ENCODE results near the gene ZNF805. TPM values are rescaled to one million over a fixed set of nuclear protein-coding genes. Genes with fewer than 3 reads are reported as not detected.

The ZNF805 gene
- total RNA-seq, 1 donor from 2014 or later: 12.6 TPM

- Histone ChIP-seq H3K9me3 (ENCODE audit: low read depth) (no peaks in the 10 kb centered on the region), H3K27me3 (no peaks in the 10 kb centered on the region), H3K4me1 (no peaks in the 10 kb centered on the region), H2AFZ (replicated peaks) (no peak overlapping the region), H3K4me2 (no peak overlapping the region), H3K36me3 (no peaks in the 10 kb centered on the region), H4K20me1 (ENCODE audit: low read depth) (no peaks in the 10 kb centered on the region), H3K79me2 (ENCODE audit: low read depth) (no peaks in the 10 kb centered on the region), H3K27ac (no peak overlapping the region), H3K4me3 (no peak overlapping the region), H3K9ac (no peak overlapping the region), H3F3A (ENCODE audit: low read depth) (no peaks in the 10 kb centered on the region)
- no peak for DNase-seq (ENCODE audit: low spot score)
- H3K4me1 Mint-ChIP-seq: no peaks in the 10 kb centered on the region
- no peak overlapping the region for H3K27ac Mint-ChIP-seq
- peaks cover 8% of the 10 kb centered on the region for H3K27me3 Mint-ChIP-seq (ENCODE audit: insufficient read depth, low read depth)
- no peak for TF ChIP-seq EZH2 (IDR thresholded peaks at IDR 0.05)
- no peak for TF ChIP-seq EZH2phosphoT487 (IDR thresholded peaks at IDR 0.05)
- TF ChIP-seq, protein P1, sequence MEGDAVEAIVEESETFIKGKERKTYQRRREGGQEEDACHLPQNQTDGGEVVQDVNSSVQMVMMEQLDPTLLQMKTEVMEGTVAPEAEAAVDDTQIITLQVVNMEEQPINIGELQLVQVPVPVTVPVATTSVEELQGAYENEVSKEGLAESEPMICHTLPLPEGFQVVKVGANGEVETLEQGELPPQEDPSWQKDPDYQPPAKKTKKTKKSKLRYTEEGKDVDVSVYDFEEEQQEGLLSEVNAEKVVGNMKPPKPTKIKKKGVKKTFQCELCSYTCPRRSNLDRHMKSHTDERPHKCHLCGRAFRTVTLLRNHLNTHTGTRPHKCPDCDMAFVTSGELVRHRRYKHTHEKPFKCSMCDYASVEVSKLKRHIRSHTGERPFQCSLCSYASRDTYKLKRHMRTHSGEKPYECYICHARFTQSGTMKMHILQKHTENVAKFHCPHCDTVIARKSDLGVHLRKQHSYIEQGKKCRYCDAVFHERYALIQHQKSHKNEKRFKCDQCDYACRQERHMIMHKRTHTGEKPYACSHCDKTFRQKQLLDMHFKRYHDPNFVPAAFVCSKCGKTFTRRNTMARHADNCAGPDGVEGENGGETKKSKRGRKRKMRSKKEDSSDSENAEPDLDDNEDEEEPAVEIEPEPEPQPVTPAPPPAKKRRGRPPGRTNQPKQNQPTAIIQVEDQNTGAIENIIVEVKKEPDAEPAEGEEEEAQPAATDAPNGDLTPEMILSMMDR (IDR thresholded peaks at IDR 0.05): no peak
- H3K36me3 Mint-ChIP-seq: no peaks in the 10 kb centered on the region
- no peak overlapping the region for H3K4me3 Mint-ChIP-seq
- H3K9me3 Mint-ChIP-seq: no peaks in the 10 kb centered on the region
Observed at GRCh38 chr19:57233207-57233606, 7.2 kb upstream of the ZNF805 start.

GRCh38 chr19:57239982-57240310 is 486 bp upstream of the ZNF805 start:
- no peaks in the 10 kb centered on the region for H3K27me3 ChIP-seq
- no peak for DNase-seq (ENCODE audit: low spot score)
- Mint-ChIP-seq H3K4me3 (peak overlapping the region; percentile 90), H3K27me3 (ENCODE audit: insufficient read depth, low read depth) (peaks cover 3% of the 10 kb centered on the region), H3K27ac (peak overlapping the region; percentile 97), H3K36me3 (peaks cover 4% of the 10 kb centered on the region), H3K9me3 (no peaks in the 10 kb centered on the region), H3K4me1 (peaks cover 12% of the 10 kb centered on the region)
- no peaks in the 10 kb centered on the region for H3K36me3 ChIP-seq
- no peaks in the 10 kb centered on the region for H3K4me1 ChIP-seq
- no peaks in the 10 kb centered on the region for H3K9me3 ChIP-seq (ENCODE audit: low read depth)
- H3F3A ChIP-seq (ENCODE audit: low read depth): peaks cover 5% of the 10 kb centered on the region
- peak overlapping the region; percentile 95 for H3K4me3 ChIP-seq
- peak overlapping the region; percentile 43 for H3K27ac ChIP-seq
- peaks cover 34% of the 10 kb centered on the region for H3K79me2 ChIP-seq (ENCODE audit: low read depth)
- H3K9ac ChIP-seq: peak overlapping the region; percentile 84
- H3K4me2 ChIP-seq: peak overlapping the region; percentile 86
- H4K20me1 ChIP-seq (ENCODE audit: low read depth): no peaks in the 10 kb centered on the region
- no peak for TF ChIP-seq EZH2 (IDR thresholded peaks at IDR 0.05)
- TF ChIP-seq EZH2phosphoT487 (IDR thresholded peaks at IDR 0.05): no peak
- H2AFZ ChIP-seq (replicated peaks): peak overlapping the region; percentile 77

- no peaks in the 10 kb centered on the region for H3K27me3 ChIP-seq
- Mint-ChIP-seq H3K4me1 (peaks cover 12% of the 10 kb centered on the region), H3K27me3 (ENCODE audit: insufficient read depth, low read depth) (no peaks in the 10 kb centered on the region), H3K9me3 (no peaks in the 10 kb centered on the region), H3K4me3 (peak overlapping the region; percentile 90), H3K36me3 (peaks cover 7% of the 10 kb centered on the region), H3K27ac (peak overlapping the region; percentile 72)
- no peak overlapping the region for H3K27ac ChIP-seq
- no peak for TF ChIP-seq EZH2phosphoT487 (IDR thresholded peaks at IDR 0.05)
- TF ChIP-seq, protein P1 (IDR thresholded peaks at IDR 0.05): no peak
- no peak for TF ChIP-seq EZH2 (IDR thresholded peaks at IDR 0.05)
- no peaks in the 10 kb centered on the region for H3K9me3 ChIP-seq (ENCODE audit: low read depth)
- H3K36me3 ChIP-seq: no peaks in the 10 kb centered on the region
- H3K9ac ChIP-seq: peak overlapping the region; percentile 92
- H2AFZ ChIP-seq (replicated peaks): peak overlapping the region; percentile 77
- H3F3A ChIP-seq (ENCODE audit: low read depth): peaks cover 5% of the 10 kb centered on the region
- peak overlapping the region; percentile 95 for H3K4me3 ChIP-seq
- no peaks in the 10 kb centered on the region for H4K20me1 ChIP-seq (ENCODE audit: low read depth)
- DNase-seq (ENCODE audit: low spot score): no peak
- no peaks in the 10 kb centered on the region for H3K4me1 ChIP-seq
- H3K79me2 ChIP-seq (ENCODE audit: low read depth): peaks cover 34% of the 10 kb centered on the region
- peak overlapping the region; percentile 86 for H3K4me2 ChIP-seq
Observed at GRCh38 chr19:57241176-57241575, 744 bp downstream of the ZNF805 start.

GRCh38 chr19:57242821-57243220 is 2.4 kb downstream of the ZNF805 start:
- no peak for DNase-seq (ENCODE audit: low spot score)
- no peak overlapping the region for H3K9ac ChIP-seq
- no peaks in the 10 kb centered on the region for H3K36me3 ChIP-seq
- H3K4me3 ChIP-seq: no peak overlapping the region
- H3K4me2 ChIP-seq: no peak overlapping the region
- Mint-ChIP-seq H3K36me3 (peaks cover 8% of the 10 kb centered on the region), H3K27me3 (ENCODE audit: insufficient read depth, low read depth) (no peaks in the 10 kb centered on the region), H3K9me3 (no peaks in the 10 kb centered on the region), H3K27ac (no peak overlapping the region), H3K4me3 (peak overlapping the region; percentile 66), H3K4me1 (peaks cover 12% of the 10 kb centered on the region)
- TF ChIP-seq EZH2 (IDR thresholded peaks at IDR 0.05) (no peak), EZH2phosphoT487 (IDR thresholded peaks at IDR 0.05) (no peak)
- TF ChIP-seq, protein P1 (IDR thresholded peaks at IDR 0.05): no peak
- no peaks in the 10 kb centered on the region for H3K4me1 ChIP-seq
- no peaks in the 10 kb centered on the region for H3K27me3 ChIP-seq
- peaks cover 5% of the 10 kb centered on the region for H3F3A ChIP-seq (ENCODE audit: low read depth)
- no peak overlapping the region for H3K27ac ChIP-seq
- peaks cover 34% of the 10 kb centered on the region for H3K79me2 ChIP-seq (ENCODE audit: low read depth)
- H2AFZ ChIP-seq (replicated peaks): no peak overlapping the region
- H4K20me1 ChIP-seq (ENCODE audit: low read depth): no peaks in the 10 kb centered on the region
- H3K9me3 ChIP-seq (ENCODE audit: low read depth): no peaks in the 10 kb centered on the region

All from neural progenitor cell (in vitro differentiated cells).